ENCODE measurements around the gene WDR89. TPM values are rescaled to one million over a fixed set of nuclear protein-coding genes. Genes with fewer than 3 reads are reported as not detected.
A peak's percentile ranks its signal among the peaks of the same experiment; 100 is the strongest.

The WDR89 gene
- total RNA-seq, 1 experiment from 2014 or later, result 14.4 TPM

DNA sequence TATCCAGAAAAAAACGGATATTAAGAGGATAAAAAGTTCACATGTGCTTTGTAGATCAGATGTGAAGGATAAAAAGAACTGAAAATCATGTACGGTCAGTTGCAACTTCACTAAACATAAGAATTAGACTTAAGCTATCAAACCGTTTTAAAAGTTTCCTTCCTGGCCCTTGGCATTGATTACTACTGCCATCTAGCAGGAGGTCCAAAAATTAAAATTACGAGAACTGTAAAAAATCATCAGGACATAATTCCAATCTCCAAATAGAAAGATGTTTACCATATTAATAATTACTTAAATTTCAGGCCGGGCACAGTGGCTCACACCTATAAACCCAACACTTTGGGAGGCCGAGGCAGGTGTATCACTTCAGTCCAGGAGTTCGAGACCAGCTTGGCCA is 7.9 kb downstream of the WDR89 start:
- peaks cover 9% of the 10 kb centered on the region for H3K9me3 Mint-ChIP-seq (ENCODE audit: unreplicated experiment)
- intact Hi-C loops (cut with micrococcal nuclease; ENCODE audit: unreplicated experiment), result loop anchor here (2.0 to 5.0 kb wide), 2 partner anchors 137 to 246 kb away; no protein-coding TSS in a partner anchor
- BruUV-seq (replicated peaks), result no TSS peak
- peaks cover 17% of the 10 kb centered on the region for H3K36me3 Mint-ChIP-seq (ENCODE audit: insufficient read depth, unreplicated experiment)
- Histone ChIP-seq H3K27me3 (replicated peaks; ENCODE audit: control insufficient read depth, insufficient read depth, low read length) (no peaks in the 10 kb centered on the region), H3K36me3 (ENCODE audit: control insufficient read depth, insufficient read depth, low read length) (no peaks in the 10 kb centered on the region; the same call in 1 of the 2 replicates), H3K4me1 (no peaks in the 10 kb centered on the region), H3K9me3 (peaks cover 7% of the 10 kb centered on the region; the same call in 1 of the 2 replicates), H3K4me3 (ENCODE audit: low read depth, low read length) (no peak overlapping the region)
- no peaks in the 10 kb centered on the region for H3K27me3 Mint-ChIP-seq (ENCODE audit: insufficient read depth, unreplicated experiment)
- ChIA-PET CTCF (interaction anchor here (1.3 to 1.6 kb wide), 2 partner anchors 8 to 137 kb away, joined by 3 to 5 read pairs; partner anchors contain the start of gene WDR89), POLR2A (no interaction called here)
- H3K4me3 Mint-ChIP-seq (ENCODE audit: unreplicated experiment), result no peak overlapping the region
- no peak for TF ChIP-seq CTCF (IDR thresholded peaks at IDR 0.05; ENCODE audit: insufficient read depth in 1 of 2, low read depth in 1 of 2, low read length in 1 of 2, severe bottlenecking in 1 of 2, unreplicated experiment in 1 of 2)
- no peak overlapping the region for H3K27ac Mint-ChIP-seq (ENCODE audit: unreplicated experiment)
- no peak for DNase-seq
- H3K4me1 Mint-ChIP-seq (ENCODE audit: low read depth, unreplicated experiment), result no peaks in the 10 kb centered on the region

- Mint-ChIP-seq H3K27ac (ENCODE audit: unreplicated experiment) (no peak overlapping the region), H3K4me3 (ENCODE audit: unreplicated experiment) (no peak overlapping the region), H3K27me3 (ENCODE audit: insufficient read depth, unreplicated experiment) (no peaks in the 10 kb centered on the region), H3K36me3 (ENCODE audit: insufficient read depth, unreplicated experiment) (peaks cover 14% of the 10 kb centered on the region), H3K4me1 (ENCODE audit: low read depth, unreplicated experiment) (no peaks in the 10 kb centered on the region), H3K9me3 (ENCODE audit: unreplicated experiment) (peaks cover 9% of the 10 kb centered on the region)
- POLR2A ChIA-PET, result no interaction called here
- Histone ChIP-seq H3K4me3 (ENCODE audit: low read depth, low read length) (no peak overlapping the region), H3K36me3 (ENCODE audit: control insufficient read depth, insufficient read depth, low read length) (no peaks in the 10 kb centered on the region; the same call in 1 of the 2 replicates), H3K9me3 (peaks cover 7% of the 10 kb centered on the region; the same call in 1 of the 2 replicates), H3K27me3 (replicated peaks; ENCODE audit: control insufficient read depth, insufficient read depth, low read length) (no peaks in the 10 kb centered on the region), H3K4me1 (no peaks in the 10 kb centered on the region)
- CTCF ChIA-PET, result interaction anchor here (1.6 kb wide), 1 partner anchor 9 kb away, joined by 5 read pairs; the partner anchor contains the start of gene WDR89
- intact Hi-C loops (cut with micrococcal nuclease; ENCODE audit: unreplicated experiment), result loop anchor here (2.0 to 5.0 kb wide), 2 partner anchors 138 to 246 kb away; no protein-coding TSS in a partner anchor
- no peak for DNase-seq
- peak; percentile 44 to 53 for TF ChIP-seq CTCF (IDR thresholded peaks at IDR 0.05; ENCODE audit: insufficient read depth in 1 of 2, low read depth in 1 of 2, low read length in 1 of 2, severe bottlenecking in 1 of 2, unreplicated experiment in 1 of 2)
- BruUV-seq (replicated peaks), result no TSS peak
Observed at GRCh38 chr14:63632932-63633514, 8.6 kb downstream of the WDR89 start.

GRCh38 chr14:63624701-63625100 is 17.0 kb downstream of the WDR89 start:
- Mint-ChIP-seq H3K4me1 (ENCODE audit: low read depth, unreplicated experiment) (no peaks in the 10 kb centered on the region), H3K27ac (ENCODE audit: unreplicated experiment) (no peak overlapping the region), H3K9me3 (ENCODE audit: unreplicated experiment) (no peaks in the 10 kb centered on the region), H3K4me3 (ENCODE audit: unreplicated experiment) (no peak overlapping the region), H3K36me3 (ENCODE audit: insufficient read depth, unreplicated experiment) (peaks cover 34% of the 10 kb centered on the region), H3K27me3 (ENCODE audit: insufficient read depth, unreplicated experiment) (no peaks in the 10 kb centered on the region)
- DNase-seq, result no peak
- TF ChIP-seq CTCF (IDR thresholded peaks at IDR 0.05; ENCODE audit: insufficient read depth in 1 of 2, low read depth in 1 of 2, low read length in 1 of 2, severe bottlenecking in 1 of 2, unreplicated experiment in 1 of 2), result no peak
- H3K27me3 ChIP-seq (replicated peaks; ENCODE audit: control insufficient read depth, insufficient read depth, low read length), result no peaks in the 10 kb centered on the region
- BruUV-seq (replicated peaks), result no TSS peak
- H3K4me1 ChIP-seq, result peaks cover 7% of the 10 kb centered on the region
- POLR2A ChIA-PET, result no interaction called here
- H3K36me3 ChIP-seq (ENCODE audit: control insufficient read depth, insufficient read depth, low read length), result no peaks in the 10 kb centered on the region
- H3K9me3 ChIP-seq, result no peaks in the 10 kb centered on the region
- H3K4me3 ChIP-seq (ENCODE audit: low read depth, low read length), result no peak overlapping the region
- CTCF ChIA-PET, result no interaction called here
- intact Hi-C loops (cut with micrococcal nuclease; ENCODE audit: unreplicated experiment), result no loop called here

Measured in Caco-2 (cell line).